VCaP (cell line): ENCODE measurements around the gene RIBC2.

Experiments used
- H3K27ac ChIP-seq: fragments of 450-650 bp; 2 replicates; pipeline ENCODE4 v1.5.1; 2017
- TF ChIP-seq, protein P1 (sequence below): fragments of 450-650 bp; conservative IDR thresholded peaks from 2 replicates; pipeline ENCODE4 v1.5.1; 2017; ENCODE audit warnings: mild to moderate bottlenecking, moderate library complexity

Gene RIBC2

DNA sequence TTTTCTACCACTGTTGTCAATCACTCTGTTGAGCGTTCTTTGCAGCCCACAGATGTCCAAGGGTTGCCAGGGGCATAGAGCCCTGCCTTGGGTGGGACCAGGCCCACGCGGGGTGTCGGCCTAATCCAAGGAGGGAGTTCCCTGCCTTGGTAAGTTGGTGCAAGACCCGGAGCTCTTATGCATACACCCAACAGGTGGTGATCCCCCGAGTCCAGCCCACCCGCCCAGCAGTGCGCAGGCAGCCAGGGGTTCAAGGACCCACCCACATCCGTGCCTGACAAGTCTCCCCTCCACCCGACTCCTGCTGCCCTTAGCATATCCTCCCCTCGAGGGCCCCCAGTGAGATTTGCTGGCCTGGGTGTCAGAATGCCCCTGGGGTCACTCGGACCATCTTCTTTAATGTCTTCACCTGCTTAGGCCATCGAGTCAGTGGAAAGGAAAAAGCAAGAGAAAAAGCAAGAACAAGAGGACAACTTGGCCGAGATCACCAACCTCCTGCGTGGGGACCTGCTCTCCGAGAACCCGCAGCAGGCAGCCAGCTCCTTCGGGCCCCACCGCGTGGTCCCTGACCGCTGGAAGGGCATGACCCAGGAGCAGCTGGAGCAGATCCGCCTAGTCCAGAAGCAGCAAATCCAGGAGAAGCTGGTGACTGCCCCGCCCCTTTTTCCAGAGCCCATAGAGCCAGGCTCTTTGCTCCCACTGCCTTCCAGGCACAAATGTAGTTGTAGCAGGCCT, 12.2 kb downstream of the RIBC2 start:
- TF ChIP-seq, protein P1, sequence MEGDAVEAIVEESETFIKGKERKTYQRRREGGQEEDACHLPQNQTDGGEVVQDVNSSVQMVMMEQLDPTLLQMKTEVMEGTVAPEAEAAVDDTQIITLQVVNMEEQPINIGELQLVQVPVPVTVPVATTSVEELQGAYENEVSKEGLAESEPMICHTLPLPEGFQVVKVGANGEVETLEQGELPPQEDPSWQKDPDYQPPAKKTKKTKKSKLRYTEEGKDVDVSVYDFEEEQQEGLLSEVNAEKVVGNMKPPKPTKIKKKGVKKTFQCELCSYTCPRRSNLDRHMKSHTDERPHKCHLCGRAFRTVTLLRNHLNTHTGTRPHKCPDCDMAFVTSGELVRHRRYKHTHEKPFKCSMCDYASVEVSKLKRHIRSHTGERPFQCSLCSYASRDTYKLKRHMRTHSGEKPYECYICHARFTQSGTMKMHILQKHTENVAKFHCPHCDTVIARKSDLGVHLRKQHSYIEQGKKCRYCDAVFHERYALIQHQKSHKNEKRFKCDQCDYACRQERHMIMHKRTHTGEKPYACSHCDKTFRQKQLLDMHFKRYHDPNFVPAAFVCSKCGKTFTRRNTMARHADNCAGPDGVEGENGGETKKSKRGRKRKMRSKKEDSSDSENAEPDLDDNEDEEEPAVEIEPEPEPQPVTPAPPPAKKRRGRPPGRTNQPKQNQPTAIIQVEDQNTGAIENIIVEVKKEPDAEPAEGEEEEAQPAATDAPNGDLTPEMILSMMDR: no peak
- no peak overlapping the region for H3K27ac ChIP-seq

DNA sequence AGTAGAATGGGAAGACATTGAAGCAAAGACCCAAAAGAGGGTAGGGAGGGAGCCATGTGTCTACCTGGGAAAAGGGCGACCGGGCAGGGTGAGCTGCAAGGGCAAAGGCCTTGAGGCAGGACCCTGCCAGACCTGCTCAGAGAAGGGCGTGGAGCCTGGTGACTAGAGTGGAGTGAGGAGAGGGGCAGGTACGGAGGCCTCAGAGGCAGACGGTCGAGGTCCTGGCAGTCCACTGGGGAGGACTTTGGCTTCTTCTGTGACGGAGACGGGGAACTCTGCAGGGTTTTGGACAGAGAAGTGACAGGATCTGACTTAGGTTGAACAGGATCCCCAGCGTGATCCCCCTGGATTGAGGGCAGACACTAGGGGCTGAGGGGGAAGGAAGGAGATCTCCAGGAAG, 12.9 kb downstream of the RIBC2 start:
- no peak overlapping the region for H3K27ac ChIP-seq
- TF ChIP-seq, protein P1: no peak

DNA sequence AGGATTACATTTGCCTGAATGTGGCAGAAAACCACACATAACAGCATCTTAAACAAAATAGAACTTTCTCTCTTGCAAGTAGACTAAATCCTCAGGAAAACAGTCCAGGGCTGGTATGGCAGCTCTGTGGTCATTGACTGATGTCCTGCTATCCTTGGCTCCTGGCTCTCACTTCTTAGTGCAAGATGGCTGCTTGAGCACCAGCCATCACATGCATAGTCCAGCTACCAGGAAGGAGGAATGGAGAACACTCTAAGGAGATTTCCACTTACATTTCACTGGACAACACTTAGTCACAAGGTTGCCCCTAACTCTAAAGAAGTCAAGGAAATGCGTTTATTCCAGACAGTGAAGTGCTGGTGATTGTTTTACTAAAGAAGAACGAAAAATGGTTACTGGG, 13.6 kb downstream of the RIBC2 start:
- TF ChIP-seq, protein P1: no peak
- H3K27ac ChIP-seq: no peak overlapping the region

DNA sequence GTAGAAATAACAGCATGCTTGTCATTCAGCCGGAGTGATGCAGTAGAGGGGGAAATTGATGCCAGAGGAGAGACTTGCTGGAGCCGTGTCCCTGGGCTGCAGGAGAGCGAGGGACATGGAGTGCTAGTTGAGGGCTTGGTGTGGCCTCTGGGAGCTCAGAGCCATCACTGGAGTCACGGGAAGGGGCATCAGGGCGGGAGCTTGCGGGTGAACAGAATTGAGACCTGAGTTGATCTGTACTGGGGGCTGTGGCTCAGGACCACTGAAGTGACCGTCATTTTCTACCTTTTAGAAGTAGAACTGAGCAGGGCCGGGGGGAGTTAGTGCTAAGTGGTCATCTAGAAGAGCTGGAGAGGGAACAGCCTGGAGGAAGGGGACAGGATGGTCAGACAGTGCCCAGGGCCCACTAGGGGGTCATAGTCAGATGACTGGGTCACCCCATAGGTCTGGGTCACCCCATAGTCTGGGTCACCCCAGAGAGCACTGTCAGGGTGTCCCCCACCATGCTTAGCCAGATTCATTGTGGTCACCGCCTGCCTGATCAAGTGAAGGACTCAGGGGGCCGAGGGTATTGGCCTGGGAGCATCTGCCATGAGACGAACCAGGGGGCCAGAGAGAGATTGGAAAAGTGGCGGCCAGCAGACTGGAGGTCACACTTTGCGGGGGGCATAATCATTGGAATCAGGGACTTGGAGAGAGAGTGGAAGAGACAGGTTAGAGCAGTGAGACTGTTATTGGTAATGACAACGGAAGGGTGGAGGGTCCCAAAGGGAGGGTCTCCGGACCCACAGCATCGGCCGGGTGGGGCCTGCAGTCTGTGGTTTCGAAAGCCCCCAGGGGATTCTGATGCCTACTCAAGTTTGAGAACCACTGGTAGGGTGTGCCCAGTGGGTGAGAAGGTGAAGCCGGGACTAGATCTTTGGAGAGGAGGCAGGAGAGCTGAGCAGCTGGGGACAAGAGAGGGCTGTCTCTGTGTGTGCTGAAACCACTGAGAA, 15.2 kb downstream of the RIBC2 start:
- no peak overlapping the region for H3K27ac ChIP-seq
- TF ChIP-seq, protein P1: no peak

DNA sequence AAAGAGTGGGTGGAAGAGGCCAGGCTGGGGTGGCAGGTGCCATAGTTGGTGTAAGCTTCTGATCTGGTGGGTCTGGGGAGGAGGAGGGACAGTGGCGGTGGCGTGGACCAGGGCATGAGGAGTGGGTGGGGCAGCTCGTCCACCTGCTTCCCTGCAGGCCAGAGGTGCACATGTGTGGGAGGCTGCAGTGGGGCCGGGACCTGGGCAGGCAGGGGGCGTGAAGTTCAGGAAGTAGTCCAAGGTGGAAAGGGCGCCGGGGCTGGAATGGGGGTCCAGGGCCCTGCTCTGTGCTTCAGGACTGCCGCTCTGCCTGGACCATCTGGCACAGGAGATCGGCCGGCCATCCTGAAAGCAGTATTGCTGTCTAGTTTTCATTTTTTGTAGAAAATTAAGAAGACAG, 15.9 kb downstream of the RIBC2 start:
- TF ChIP-seq, protein P1: no peak
- H3K27ac ChIP-seq: no peak overlapping the region

DNA sequence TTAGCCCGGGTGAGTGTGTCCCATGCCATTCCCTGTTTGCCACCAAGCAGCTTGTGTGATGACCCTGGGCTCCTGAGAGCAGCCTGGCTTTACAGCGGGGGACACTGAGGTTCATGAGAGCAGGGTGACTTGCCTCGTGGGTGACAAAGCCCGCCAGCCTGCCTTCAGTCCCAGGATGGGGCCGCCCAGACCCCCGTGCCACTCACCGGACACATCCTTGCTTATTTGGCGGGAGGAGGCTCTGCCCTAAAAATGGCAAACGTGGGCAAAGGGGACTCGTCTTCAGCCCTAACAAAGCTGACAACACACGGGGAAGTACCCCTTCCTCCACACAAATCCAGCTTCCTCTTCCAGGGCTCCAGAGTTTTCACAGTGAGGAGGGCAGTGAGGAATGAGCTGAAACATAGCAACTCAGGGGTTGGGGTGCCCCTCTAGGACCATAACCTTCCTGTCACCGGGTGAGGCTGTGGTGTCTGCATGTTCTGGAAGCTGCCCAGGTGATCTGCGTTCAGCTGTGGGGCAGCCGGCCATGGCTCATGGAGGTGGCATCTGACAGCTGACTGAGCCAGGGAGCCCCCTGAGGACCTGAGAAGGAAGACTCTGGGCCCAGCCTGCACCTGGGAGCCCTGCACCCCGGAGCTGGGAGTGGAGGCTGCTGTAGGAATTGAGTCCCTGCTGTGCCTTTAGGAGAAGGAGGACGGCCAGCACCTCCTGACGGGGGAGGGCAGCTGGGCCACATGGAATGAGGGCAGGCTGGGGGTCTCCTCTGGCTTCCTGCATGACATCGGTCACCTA, 16.7 kb downstream of the RIBC2 start:
- TF ChIP-seq, protein P1: no peak
- no peak overlapping the region for H3K27ac ChIP-seq
